ENCODE data around the gene LMTK2.

Gene LMTK2

DNA sequence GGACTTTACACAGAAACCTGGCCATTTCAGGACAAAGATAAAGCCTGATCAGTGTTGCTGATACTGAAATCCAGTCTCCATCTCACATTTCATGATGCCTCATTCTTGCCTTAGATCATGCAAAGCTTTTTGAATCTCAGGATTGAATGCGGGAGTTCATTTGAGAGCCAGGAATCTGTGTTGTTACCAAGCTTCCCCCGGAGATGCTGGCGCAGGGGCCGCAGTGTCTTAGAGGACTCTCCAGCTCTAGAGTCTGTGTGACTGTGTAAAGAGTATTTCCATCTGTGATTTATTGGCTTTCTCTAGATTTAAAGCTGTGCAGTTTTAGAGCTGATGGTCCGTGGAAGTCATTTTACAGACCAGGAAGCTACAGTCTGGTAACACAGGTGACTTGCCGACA is 32.0 kb downstream of the LMTK2 start:
- no peak for DNase-seq

DNA sequence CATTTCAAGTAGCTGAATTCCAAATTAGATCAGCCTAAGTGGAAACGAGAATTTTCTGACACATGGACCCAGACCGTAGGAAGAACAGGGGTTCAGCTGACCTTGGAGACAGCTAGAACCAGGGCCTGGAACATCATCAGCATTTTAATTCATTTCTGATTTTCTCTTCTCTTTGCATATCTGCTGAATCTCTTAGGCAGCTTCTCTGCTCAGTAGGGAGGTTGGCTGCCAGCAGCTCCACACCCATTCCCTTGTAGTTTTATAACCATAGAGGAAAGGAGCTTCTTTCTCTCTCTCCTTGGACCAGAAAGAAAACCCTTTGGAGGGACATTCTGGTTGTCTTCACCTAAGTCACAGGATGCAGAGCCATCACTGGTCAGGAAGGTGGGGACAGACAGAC is 36.0 kb downstream of the LMTK2 start:
- no peak for DNase-seq

DNA sequence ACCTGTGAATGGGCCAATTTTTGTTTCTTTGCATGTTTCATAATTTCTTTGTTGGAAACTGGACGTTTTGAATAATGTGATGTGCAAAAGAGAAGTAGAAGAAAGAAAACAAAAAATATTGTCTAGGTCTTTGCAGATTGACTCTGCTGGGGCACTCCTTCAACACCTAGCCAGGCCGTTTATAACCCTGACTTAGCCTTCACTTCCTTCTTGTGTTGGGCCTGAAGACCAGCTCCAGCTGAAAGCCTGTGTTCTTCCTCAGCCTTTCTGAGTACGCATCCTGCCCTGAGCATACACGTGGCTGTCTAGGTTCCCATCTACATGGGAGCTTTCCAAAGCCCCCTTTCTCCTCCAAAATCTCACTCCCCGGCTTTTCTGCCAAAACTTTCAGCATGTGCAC is 41.9 kb downstream of the LMTK2 start:
- DNase-seq, result no peak

DNA sequence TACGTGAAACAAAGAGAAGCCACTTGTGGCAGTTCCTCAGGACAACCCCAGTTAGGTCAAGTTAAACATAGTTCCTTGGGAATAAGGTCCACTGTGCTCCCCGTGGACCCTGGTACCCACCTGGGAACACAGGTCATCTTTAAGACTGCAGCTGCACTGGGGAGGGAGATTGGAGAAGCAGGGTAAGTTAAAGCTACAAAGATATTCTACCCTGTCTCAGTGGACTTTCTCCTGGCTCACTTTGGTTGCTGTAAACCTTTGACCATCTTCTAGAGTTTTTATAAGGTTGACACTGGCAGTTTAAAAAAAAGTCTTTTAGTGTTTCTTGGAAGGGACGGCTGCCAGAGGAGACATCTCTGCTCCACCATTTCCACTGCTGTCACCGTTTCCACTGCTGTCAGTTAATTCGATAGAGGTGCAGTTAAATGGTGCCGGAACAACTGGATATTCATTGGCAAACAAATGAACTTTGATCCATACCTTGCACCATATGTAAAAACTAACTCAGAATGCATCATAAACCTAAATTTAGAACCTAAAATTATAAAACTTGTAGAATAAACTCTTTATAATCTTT is 42.5 kb downstream of the LMTK2 start:
- DNase-seq, result no peak

DNA sequence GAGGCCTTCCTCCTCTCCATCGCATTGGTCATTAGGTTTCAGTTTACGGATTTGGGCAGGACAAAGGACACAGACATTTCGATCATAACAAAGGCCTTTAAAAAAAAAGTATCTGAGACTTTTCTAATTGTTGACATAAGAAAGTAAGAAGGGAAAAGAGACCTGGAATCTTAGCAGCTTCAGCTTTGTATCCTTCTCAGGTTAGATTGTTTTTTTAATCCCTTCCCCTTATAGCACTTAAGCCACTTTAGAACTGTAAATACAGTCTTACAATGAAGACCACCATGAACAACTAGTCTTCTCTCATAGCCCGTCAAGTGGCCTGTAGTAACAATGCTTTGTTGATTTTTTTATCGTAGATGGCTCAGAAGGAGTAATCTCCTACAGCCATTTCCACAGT is 45.2 kb downstream of the LMTK2 start:
- no peak for DNase-seq

DNA sequence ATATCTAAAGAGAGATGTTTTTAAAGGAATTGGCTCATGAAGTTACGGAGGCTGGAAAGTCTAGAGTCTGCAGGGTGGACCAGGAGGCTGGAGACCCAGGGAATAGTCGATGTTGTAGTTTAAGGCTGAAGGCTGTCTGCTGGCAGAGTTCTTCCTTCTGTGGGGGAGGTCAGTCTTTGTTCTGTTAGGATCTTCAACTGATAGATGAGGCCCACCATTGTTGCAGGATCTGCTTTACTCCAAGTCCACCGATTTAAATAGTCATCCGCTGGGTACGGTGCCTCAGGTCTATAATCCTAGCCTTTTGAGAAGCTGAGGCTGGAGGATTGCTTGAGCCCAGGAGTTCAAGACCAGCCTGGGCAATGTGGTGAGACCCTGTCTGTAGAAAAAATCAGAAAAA is 50.0 kb downstream of the LMTK2 start:
- no peak for DNase-seq

DNA sequence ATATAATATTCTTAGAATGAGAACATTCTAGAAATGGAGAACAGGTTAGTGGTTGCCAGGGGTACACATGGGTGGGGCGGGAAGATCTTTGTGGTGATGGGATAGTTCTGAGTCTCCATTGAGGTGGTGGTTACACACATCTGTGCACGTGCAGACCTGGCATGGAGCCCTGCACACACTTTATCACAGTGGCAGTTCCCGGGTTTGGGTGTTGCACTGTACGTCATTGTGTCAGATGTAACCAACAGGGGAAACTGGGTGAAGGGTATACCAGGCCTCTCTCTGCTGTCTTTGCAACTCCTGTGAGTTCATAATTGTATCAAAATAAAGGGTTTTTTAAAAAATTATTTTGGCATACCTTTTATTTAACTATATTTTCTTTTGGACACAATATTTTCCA is 51.1 kb downstream of the LMTK2 start:
- DNase-seq, result no peak

DNA sequence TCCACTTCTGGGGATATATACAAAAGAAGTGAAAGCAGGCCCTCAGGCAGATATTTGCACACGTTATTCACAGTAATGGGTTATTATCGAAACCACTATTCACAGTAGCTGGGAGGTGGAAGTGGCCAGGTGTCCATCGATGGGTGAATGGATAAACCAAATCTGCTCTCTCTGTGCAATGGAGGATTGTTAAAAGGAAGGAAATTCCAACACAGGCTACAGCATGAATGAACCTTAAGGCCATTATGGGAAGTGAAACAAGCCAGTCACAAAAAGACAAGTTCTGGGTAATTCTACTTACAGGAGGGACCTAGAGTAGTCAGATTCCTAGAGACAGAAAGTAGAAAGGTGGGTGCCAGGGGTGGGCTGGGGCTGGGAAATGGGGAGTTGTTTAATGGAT is 56.1 kb downstream of the LMTK2 start:
- no peak for DNase-seq

DNA sequence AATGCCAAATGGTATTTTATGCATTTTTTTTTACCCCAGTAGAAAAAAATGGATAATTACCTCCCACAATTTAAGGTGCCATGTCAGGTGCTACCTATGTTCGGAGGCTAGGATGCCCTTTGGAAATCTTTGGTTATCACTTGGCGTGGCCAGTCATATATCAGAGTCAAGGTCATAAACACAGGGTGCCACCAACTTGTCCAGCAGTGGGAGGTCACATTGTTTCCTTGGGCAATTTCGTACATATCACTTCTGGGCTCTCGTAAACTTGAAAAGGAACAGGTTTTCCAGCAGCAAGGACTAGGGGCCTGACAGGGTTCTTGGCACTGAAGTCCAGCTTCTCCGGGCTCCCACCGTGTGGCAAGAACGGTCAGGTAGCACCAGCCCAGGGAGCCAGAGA is 56.6 kb downstream of the LMTK2 start:
- no peak for DNase-seq

DNA sequence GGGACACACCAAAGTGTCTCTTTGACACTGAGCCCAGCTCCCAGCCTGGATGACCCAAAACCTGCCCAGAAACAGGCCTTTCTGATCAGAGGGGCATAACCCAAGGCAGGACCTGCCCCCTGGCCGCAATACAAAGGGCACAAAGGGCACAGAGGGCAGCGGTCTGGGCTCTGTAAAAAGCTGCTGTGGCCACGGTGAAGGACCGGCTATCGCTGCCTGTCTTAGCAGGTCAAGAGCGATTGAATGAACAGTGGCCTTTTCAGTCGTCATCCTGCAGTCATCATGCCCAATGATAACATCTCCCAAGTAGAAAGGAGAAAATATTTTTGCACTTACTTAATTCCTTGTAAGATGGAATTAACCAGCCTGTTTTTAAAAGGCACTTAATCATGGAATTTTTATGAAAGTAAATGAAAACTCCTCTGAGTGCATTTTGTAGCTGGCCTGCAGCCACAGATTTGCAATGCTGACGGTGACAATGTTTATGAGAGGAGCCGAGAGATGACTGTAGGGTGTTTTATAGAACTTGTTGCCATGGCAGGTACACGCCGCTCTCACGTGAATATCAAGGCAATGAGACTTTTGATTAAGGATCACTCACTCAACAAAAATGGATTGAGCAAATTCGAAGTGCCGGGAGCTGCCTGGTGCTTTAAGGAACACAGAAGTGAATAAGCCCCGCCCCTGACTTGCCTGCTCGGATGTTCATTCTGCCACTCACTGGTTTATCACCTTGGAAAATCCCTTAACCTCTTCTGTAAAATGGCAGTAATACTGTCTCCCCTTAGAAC is 57.2 kb downstream of the LMTK2 start:
- DNase-seq, result no peak

DNA sequence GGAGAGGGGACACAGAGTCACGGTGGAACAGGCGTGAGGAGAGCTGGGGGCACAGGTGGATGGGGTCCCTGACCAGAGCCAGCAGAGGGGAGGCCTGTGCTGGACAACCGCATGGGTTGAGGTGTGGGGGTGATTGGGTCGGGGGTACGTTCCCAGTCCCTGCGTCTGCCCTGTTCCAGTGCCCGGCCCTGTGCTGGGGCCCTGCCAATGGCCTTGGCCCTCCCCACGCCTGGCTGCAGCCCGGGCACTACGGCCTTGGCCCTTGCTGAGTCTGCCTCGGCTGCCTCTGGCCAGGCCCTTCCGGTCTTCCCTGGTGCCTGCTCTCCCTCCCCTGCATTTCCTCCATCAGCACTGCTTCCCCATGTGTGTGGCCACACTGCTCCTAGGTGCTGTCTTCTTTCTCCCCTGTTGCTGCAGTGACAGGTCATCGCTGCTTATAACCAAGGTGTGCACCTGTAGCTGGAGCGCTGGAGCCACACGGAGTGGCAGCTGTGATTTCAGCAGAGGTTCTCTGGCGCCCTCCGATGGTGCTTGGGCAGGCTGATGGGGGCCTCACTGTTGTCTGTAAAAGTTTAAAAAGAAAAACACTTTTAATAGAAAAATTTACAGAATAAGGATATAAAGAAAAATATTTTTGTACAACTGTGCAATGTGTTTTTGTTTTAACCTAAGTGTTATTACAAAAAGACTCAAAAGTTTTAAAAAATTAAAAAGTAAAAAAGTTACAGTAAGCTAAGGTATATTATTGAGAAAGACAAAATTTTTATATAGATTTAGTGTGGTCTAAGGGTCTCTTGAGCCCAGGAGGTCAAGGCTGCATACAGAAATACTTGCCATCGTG is 59.4 kb downstream of the LMTK2 start:
- peak in 1 of 2 experiments; percentile 2 for DNase-seq

DNA sequence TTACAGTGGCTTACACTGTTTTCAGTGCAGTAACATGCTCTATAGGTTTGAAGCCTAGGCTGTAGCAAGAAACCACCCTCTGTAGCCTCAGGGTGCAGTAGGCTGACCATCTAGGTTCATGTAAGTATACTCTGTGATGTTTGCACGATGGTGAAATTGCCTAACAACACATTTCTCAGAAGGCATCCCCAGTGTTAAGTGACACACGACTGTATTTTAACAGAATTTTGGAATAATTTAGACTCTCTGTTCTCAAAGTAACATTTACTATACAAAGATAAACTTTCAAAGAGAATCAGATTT is 60.0 kb downstream of the LMTK2 start:
- no peak for DNase-seq

DNA sequence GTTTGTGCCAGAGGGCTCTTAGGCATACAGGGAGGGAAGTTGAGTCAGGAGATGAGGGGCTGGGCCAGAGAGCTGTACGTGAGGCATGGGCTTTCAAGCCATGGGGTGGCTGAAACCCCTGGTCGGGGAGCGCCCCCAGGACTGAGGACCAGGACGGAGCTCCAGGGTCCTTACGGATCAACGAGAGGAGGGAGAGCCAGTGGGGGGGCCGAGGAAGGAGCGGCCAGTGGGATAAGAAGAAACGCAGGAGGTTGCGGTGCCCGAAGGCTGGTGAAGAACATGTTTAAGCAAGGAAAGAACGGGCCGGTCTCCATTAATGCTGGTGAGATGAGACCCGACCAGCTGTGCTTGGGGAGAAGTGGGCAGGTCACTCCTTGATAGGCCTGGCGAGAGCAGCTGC is 61.0 kb downstream of the LMTK2 start:
- DNase-seq, result no peak

DNA sequence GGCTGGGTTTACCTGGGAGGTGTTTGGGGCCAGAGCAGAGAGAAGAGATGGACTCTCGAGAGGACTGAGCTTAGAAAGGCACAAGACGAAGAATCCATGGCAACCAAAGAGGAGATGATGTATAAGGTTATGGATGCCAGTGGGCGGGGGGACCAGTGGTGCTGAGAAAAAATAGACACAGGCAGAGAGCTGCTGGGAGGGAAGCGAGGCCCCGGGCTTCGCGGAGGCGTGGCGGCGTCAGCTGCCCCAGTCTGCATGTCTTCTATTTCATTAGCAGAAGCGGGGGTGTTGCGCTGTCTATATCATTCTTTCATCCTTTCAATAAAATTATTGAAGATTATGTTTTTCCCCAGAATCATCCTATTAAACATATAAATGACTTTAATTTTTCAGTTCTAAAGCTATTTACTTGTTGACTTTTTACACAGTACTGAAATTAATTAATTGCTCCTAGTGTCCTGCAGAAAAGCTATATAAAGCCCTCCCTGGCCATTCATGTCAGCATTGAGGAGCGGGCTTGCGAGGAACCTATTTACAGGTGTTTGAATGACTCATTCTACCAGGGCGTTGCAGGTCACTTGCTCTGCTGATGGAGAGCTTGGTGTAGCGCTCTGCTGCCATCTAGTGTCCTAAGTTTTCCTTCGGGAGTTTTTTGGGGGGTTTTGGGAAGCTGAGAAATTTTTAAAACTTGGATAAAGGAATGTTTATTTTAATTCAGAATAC is 61.7 kb downstream of the LMTK2 start:
- DNase-seq, result peak in 1 of 2 experiments; percentile 60

DNA sequence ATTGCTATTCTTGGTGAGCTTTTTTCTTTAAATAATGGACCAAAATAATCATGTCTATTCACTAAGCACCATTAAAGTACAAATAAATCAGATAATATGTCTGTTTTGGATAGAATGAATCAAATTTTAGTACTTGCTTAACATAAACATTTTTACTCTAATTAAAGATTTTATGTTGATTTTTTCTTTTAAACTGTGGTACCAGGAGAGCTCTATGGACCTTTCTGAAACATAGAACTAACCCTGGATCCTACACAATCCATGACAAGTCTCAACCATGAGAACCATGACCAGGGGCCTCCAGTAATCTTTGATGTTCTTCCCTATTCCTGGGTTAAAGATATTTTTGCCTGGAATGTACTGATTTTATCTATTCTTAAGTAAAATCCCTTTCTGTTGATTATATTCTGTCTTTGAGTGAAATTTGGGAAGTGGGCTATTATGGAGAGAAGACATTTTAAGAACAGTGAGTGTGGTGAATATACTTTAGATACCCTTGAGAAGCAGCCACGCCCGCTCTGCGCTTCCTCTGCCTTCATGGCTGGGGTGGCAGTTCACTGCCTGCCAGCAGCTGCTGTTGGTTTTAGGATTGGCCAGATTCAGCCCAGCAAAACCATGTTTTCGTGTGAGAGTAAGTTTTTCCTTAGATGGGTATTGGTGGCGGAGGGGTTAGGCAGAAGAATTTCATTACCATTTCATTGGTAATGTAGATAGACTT is 62.4 kb downstream of the LMTK2 start:
- no peak for DNase-seq

DNA sequence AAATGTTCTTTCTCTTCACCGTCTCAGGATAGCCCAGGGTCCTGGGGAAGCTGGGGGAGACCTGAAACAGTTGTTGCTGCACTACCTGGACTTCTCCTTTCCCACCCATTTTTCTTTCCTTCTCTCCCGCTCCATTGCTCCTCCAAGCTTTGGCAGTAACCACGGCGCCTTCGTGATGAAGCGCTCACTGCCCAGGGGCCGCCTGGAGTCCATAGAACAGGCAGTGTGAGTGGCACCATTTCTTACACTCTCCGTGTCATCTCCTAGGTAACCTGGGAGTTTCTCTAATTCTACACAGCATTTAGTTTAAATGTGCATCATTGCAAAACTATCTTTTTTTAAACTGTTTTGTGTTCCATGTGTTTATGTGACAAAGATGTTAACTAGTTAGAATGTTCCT is 64.3 kb downstream of the LMTK2 start:
- no peak for DNase-seq

DNA sequence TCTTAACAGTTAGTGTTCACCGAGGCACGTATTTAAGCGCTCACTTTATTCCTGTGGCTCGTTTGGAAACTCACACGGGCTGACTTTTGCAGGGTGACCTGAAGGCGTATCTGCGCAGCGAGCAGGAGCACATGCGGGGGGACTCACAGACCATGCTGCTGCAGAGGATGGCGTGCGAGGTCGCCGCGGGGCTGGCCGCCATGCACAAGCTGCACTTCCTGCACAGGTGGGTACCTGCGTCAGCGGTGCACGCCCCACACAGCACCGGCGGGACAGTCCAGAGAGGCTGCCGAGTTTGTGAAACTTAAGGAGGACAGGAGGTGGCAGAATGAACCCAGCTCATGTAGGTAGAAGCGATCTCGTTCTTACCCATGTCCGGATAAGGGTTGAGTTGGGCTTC is 64.8 kb downstream of the LMTK2 start:
- DNase-seq, result no peak

DNA sequence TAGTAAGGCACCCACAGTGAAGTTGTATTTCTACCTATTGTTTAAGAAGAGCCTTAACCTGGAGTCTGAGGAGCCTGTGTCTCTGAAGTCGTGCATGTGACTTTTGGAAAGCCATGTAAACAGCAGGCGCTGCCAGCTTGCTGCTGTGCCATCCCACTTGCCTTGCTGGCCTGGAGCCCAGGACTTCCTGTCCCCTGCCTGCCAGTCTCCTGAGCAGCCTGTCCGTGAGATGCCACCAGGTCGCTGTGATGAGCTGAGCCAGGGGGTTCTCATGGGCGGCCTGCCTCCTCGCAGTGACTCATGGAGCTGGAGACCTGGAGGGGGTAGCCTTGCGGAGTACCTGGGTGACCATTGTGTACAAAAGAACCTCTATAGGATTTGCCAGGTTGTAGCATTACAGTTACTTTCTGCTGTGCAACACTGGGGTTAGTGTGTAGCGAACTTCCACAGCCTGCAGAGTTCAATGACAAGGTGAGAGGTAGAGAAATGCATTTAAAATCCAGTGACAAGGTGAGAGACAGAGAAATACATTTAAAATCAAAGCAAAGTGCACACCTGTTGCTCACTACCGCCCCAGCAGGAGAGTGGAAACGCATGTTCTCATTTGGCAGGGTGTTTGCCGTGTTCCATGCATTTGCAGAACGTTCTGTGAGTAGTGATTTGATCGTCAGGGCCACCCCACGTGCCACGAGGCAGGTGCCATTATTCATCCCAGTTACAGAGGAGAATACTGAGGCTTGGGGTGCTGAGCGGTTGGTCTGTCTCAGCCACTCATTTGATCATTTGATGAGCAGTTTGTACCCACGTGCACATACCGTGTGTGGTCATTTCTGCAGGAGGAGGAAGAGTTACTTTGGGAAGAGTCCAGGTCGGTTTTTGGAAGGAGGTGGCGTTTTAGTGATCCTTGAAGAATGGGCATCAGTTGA is 67.9 kb downstream of the LMTK2 start:
- DNase-seq, result no peak

DNA sequence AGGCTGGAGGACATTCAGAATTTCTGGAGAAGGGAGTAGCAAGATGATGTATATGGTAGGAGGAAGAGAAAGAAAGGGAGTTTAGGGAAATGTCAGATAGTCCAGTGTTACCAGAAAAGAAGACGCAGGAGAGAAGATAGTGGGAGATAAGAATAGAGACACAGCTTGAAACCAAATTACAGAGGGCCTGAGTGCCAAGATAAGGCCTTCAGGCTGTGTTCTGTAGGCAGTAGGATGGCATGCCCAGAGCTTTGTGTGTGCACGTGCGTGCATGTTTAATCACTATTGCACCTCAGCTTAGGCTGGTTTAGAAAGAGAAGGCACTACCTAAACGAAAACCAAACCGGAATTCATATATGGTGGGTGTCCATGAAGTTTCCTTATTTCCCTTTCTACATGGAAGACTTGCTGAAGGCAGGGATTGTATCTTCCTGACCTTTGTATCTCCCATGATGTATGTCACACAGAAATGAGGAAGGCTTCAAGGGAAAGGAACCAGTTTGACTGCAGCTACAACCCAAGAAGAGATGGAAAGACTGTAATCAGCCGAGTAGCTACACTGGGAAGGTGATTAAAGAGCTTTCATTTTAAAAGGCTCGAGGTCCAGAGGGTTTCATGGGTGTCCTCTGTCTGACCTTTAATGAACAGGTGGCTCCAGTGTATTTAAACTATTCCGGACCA is 68.7 kb downstream of the LMTK2 start:
- DNase-seq, result no peak

DNA sequence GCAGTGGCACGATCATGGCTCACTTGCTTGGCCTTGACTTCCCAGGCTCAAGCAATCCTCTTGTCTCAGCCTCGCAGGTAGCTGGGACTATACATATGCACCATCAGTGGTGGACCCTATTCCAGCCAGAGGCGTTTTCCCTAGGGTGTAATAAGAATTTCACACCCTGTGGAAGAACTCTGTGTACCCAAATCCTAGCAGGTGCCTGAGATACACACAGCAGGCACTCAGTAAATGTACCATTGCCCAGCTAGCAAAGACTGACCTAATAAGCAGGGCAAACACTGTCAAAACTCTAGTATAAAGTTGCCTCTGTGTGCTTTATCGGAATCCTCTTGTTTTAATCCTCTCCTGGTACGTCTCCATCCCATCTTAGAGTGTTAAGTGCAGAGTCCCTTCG is 70.9 kb downstream of the LMTK2 start:
- no peak for DNase-seq

DNA sequence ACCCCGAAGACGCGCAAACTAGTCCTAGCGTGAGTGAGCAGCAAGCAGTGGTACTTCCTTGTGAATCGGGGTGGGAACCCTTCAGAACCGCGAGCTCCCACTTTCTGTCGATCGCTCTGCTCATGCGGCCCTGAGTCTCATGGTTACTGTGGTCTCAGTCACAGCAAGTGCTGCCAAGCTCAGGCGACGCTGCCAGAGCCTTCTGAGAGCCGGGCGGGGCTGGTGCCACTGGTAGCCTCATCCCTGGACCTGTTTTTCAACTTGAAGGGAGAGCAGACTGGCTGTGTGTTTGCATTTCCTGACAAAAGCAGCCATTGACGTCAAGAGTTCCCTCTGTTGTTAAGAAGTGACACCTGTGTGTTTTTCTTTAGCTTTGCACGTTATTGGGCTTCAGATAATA is 71.7 kb downstream of the LMTK2 start:
- no peak for DNase-seq

Measured in SW 1271 (cell line).